HEK293 (cell line): Measurements from ENCODE around the gene HDAC7.

Experiments used
- HOXA7 ChIP-seq: sonication (generic); formaldehyde crosslinking; IDR thresholded peaks from 2 replicates; pipeline ENCODE4 v1.8.1; 2022; ENCODE audit warnings: missing genetic modification reagents, borderline replicate concordance
- KLF1 ChIP-seq: fragments of 450-650 bp; formaldehyde crosslinking; IDR thresholded peaks from 2 replicates; pipeline ENCODE4 v1.5.1; 2016; ENCODE audit warnings: missing biosample characterization, missing genetic modification characterization
- KLF16 ChIP-seq: fragments of 450-650 bp; formaldehyde crosslinking; IDR thresholded peaks from 2 replicates; pipeline ENCODE4 v1.5.1; 2017; ENCODE audit warnings: missing biosample characterization, missing genetic modification characterization
- OVOL3 ChIP-seq: fragments of 450-650 bp; formaldehyde crosslinking; IDR thresholded peaks from 2 replicates; pipeline ENCODE4 v1.5.1; 2016; ENCODE audit warnings: missing biosample characterization, missing genetic modification characterization
- PRDM1 ChIP-seq: fragments of 450-650 bp; formaldehyde crosslinking; IDR thresholded peaks from 2 replicates; pipeline ENCODE4; 2016; ENCODE audit warnings: missing biosample characterization, missing genetic modification characterization
- WT1 ChIP-seq: fragments of 450-650 bp; formaldehyde crosslinking; IDR thresholded peaks from 2 replicates; pipeline ENCODE4 v1.5.1; 2016; ENCODE audit warnings: missing biosample characterization, missing genetic modification characterization
- ZBTB8A ChIP-seq: fragments of 450-650 bp; formaldehyde crosslinking; IDR thresholded peaks from 2 replicates; pipeline ENCODE4 v1.5.1; 2016; ENCODE audit warnings: missing biosample characterization, missing genetic modification characterization
- ZNF211 ChIP-seq: fragments of 450-650 bp; formaldehyde crosslinking; IDR thresholded peaks from 2 replicates; pipeline ENCODE4 v1.5.1; 2016; ENCODE audit warnings: low read depth, missing biosample characterization, missing genetic modification characterization
- ZNF221 ChIP-seq: fragments of 450-650 bp; formaldehyde crosslinking; IDR thresholded peaks from 2 replicates; pipeline ENCODE4 v1.5.1; 2017; ENCODE audit warnings: missing biosample characterization, missing genetic modification characterization, borderline replicate concordance
- ZNF23 ChIP-seq: fragments of 450-650 bp; formaldehyde crosslinking; IDR thresholded peaks from 2 replicates; pipeline ENCODE4 v1.5.1; 2016; ENCODE audit warnings: missing biosample characterization, missing genetic modification characterization, borderline replicate concordance
- ZNF24 ChIP-seq: fragments of 450-650 bp; formaldehyde crosslinking; IDR thresholded peaks from 2 replicates; pipeline ENCODE4 v1.5.1; 2016; ENCODE audit warnings: missing biosample characterization, missing genetic modification characterization
- ZNF248 ChIP-seq: fragments of 450-650 bp; formaldehyde crosslinking; IDR thresholded peaks from 2 replicates; pipeline ENCODE4 v1.5.1; 2017; ENCODE audit warnings: missing biosample characterization, missing genetic modification characterization
- ZNF335 ChIP-seq: fragments of 450-650 bp; formaldehyde crosslinking; conservative IDR thresholded peaks from 2 replicates; pipeline ENCODE4 v1.5.1; 2016; ENCODE audit warnings: missing biosample characterization, missing genetic modification characterization
- ZNF350 ChIP-seq: fragments of 450-650 bp; formaldehyde crosslinking; IDR thresholded peaks from 2 replicates; pipeline ENCODE4 v1.5.0; 2017; ENCODE audit warnings: missing biosample characterization, mild to moderate bottlenecking, missing genetic modification characterization
- ZNF416 ChIP-seq: fragments of 450-650 bp; formaldehyde crosslinking; IDR thresholded peaks from 2 replicates; pipeline ENCODE4 v1.5.1; 2016; ENCODE audit warnings: missing biosample characterization, missing genetic modification characterization
- ZNF48 ChIP-seq: fragments of 450-650 bp; formaldehyde crosslinking; IDR thresholded peaks from 2 replicates; pipeline ENCODE4 v1.5.1; 2016; ENCODE audit warnings: missing biosample characterization, missing genetic modification characterization
- ZNF529 ChIP-seq: fragments of 450-650 bp; formaldehyde crosslinking; IDR thresholded peaks from 2 replicates; pipeline ENCODE4 v1.5.1; 2017; ENCODE audit warnings: missing genetic modification characterization, missing biosample characterization; ENCODE audit not compliant: insufficient replicate concordance
- ZNF621 ChIP-seq: fragments of 450-650 bp; formaldehyde crosslinking; IDR thresholded peaks from 2 replicates; pipeline ENCODE4 v1.5.1; 2017; ENCODE audit warnings: missing biosample characterization, missing genetic modification characterization
- ZNF629 ChIP-seq: fragments of 450-650 bp; formaldehyde crosslinking; IDR thresholded peaks from 2 replicates; pipeline ENCODE4 v1.5.1; 2017; ENCODE audit warnings: missing biosample characterization, missing genetic modification characterization
- ZNF677 ChIP-seq: fragments of 450-650 bp; IDR thresholded peaks from 2 replicates; pipeline ENCODE4 v1.5.0; 2018; ENCODE audit warnings: missing biosample characterization, mild to moderate bottlenecking, missing genetic modification characterization, moderate library complexity
- ZNF776 ChIP-seq: fragments of 450-650 bp; formaldehyde crosslinking; IDR thresholded peaks from 2 replicates; pipeline ENCODE4 v1.5.0; 2017; ENCODE audit warnings: missing biosample characterization, missing genetic modification characterization, borderline replicate concordance
- ZSCAN16 ChIP-seq: fragments of 450-650 bp; formaldehyde crosslinking; IDR thresholded peaks from 2 replicates; pipeline ENCODE4 v1.5.1; 2016; ENCODE audit warnings: missing biosample characterization, missing genetic modification characterization
- TF ChIP-seq, protein P1 (sequence below): fragments of 450-650 bp; formaldehyde crosslinking; IDR thresholded peaks from 2 replicates; pipeline ENCODE4 v1.5.1; 2017; ENCODE audit warnings: missing biosample characterization, missing genetic modification characterization
- TF ChIP-seq, protein P2 (sequence below): fragments of 450-650 bp; formaldehyde crosslinking; IDR thresholded peaks from 2 replicates; pipeline ENCODE4 v1.5.1; 2016; ENCODE audit warnings: missing biosample characterization, missing genetic modification characterization
- TF ChIP-seq, protein P3 (sequence below): fragments of 450-650 bp; formaldehyde crosslinking; IDR thresholded peaks from 2 replicates; pipeline ENCODE4 v1.5.1; 2016; ENCODE audit warnings: missing biosample characterization, missing genetic modification characterization
- TF ChIP-seq, protein P4 (sequence below): fragments of 450-650 bp; formaldehyde crosslinking; IDR thresholded peaks from 2 replicates; pipeline ENCODE4 v1.5.1; 2016; ENCODE audit warnings: missing biosample characterization, missing genetic modification characterization
- TF ChIP-seq, protein P5 (sequence below): fragments of 450-650 bp; formaldehyde crosslinking; IDR thresholded peaks from 2 replicates; pipeline ENCODE4 v1.5.1; 2017; ENCODE audit warnings: missing biosample characterization, missing genetic modification characterization

Gene HDAC7

DNA sequence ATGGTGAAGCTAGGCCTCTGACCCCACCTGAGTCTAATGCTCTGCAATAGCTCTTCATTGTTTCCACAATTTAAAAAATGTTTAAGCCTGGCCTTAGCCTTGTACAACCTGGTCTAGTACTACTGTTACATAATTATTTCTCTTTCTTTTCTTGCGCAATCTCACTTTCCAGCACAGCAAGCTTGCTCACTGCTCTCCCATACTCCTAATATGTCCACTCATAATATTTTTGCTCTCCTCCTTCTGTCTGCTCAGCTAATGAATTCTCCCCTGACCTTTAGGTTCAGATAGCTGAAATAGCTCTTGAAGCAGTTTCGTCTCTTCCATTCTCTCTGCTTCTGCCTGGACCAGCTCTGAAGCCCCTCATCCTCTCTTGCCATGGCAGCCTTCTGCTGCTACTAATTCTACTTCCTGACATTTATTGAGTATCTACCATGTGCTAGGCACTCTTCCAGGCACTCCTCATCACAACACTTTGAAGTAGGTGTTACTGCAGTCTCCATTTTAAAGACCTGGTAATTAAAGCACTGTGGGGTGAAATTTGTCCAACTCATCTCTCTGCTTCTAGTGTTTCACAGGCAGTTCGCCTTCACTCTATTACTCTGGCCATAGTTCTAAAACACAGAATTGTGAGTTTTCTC lies 49.5 kb downstream of the HDAC7 start (continued):
- TF ChIP-seq, protein P1, sequence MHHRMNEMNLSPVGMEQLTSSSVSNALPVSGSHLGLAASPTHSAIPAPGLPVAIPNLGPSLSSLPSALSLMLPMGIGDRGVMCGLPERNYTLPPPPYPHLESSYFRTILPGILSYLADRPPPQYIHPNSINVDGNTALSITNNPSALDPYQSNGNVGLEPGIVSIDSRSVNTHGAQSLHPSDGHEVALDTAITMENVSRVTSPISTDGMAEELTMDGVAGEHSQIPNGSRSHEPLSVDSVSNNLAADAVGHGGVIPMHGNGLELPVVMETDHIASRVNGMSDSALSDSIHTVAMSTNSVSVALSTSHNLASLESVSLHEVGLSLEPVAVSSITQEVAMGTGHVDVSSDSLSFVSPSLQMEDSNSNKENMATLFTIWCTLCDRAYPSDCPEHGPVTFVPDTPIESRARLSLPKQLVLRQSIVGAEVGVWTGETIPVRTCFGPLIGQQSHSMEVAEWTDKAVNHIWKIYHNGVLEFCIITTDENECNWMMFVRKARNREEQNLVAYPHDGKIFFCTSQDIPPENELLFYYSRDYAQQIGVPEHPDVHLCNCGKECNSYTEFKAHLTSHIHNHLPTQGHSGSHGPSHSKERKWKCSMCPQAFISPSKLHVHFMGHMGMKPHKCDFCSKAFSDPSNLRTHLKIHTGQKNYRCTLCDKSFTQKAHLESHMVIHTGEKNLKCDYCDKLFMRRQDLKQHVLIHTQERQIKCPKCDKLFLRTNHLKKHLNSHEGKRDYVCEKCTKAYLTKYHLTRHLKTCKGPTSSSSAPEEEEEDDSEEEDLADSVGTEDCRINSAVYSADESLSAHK (tag by site-specific recombination) = peak; percentile 16; the same call in 1 of the 2 replicates
- TF ChIP-seq, protein P2, sequence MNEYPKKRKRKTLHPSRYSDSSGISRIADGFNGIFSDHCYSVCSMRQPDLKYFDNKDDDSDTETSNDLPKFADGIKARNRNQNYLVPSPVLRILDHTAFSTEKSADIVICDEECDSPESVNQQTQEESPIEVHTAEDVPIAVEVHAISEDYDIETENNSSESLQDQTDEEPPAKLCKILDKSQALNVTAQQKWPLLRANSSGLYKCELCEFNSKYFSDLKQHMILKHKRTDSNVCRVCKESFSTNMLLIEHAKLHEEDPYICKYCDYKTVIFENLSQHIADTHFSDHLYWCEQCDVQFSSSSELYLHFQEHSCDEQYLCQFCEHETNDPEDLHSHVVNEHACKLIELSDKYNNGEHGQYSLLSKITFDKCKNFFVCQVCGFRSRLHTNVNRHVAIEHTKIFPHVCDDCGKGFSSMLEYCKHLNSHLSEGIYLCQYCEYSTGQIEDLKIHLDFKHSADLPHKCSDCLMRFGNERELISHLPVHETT (tag by site-specific recombination) = no peak
- TF ChIP-seq, protein P3, sequence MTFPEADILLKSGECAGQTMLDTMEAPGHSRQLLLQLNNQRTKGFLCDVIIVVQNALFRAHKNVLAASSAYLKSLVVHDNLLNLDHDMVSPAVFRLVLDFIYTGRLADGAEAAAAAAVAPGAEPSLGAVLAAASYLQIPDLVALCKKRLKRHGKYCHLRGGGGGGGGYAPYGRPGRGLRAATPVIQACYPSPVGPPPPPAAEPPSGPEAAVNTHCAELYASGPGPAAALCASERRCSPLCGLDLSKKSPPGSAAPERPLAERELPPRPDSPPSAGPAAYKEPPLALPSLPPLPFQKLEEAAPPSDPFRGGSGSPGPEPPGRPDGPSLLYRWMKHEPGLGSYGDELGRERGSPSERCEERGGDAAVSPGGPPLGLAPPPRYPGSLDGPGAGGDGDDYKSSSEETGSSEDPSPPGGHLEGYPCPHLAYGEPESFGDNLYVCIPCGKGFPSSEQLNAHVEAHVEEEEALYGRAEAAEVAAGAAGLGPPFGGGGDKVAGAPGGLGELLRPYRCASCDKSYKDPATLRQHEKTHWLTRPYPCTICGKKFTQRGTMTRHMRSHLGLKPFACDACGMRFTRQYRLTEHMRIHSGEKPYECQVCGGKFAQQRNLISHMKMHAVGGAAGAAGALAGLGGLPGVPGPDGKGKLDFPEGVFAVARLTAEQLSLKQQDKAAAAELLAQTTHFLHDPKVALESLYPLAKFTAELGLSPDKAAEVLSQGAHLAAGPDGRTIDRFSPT (tag by site-specific recombination) = no peak
- TF ChIP-seq ZNF221 (tag by site-specific recombination) (no peak), ZNF335 (tag by site-specific recombination) (peak; percentile 35; the same call in 1 of the 2 replicates), PRDM1 (tag by site-specific recombination) (peak; percentile 71; the same call in 1 of the 2 replicates), ZNF211 (no peak), KLF1 (no peak), ZBTB8A (tag by site-specific recombination) (no peak), OVOL3 (tag by site-specific recombination) (no peak), ZNF24 (no peak), ZNF776 (tag by site-specific recombination) (no peak), ZNF621 (tag by site-specific recombination) (no peak), ZNF416 (tag by site-specific recombination) (no peak), ZNF629 (no peak), ZNF350 (no peak), ZNF23 (tag by site-specific recombination) (no peak), WT1 (tag by site-specific recombination) (no peak), KLF16 (tag by site-specific recombination) (no peak), ZNF48 (tag by site-specific recombination) (no peak), ZSCAN16 (tag by site-specific recombination) (no peak), ZNF248 (tag by site-specific recombination) (no peak), HOXA7 (CRISPR knock-in tag) (no peak), ZNF529 (no peak), ZNF677 (tag by site-specific recombination) (no peak)
- TF ChIP-seq, protein P4, sequence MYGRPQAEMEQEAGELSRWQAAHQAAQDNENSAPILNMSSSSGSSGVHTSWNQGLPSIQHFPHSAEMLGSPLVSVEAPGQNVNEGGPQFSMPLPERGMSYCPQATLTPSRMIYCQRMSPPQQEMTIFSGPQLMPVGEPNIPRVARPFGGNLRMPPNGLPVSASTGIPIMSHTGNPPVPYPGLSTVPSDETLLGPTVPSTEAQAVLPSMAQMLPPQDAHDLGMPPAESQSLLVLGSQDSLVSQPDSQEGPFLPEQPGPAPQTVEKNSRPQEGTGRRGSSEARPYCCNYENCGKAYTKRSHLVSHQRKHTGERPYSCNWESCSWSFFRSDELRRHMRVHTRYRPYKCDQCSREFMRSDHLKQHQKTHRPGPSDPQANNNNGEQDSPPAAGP (tag by site-specific recombination) = no peak
- TF ChIP-seq, protein P5, sequence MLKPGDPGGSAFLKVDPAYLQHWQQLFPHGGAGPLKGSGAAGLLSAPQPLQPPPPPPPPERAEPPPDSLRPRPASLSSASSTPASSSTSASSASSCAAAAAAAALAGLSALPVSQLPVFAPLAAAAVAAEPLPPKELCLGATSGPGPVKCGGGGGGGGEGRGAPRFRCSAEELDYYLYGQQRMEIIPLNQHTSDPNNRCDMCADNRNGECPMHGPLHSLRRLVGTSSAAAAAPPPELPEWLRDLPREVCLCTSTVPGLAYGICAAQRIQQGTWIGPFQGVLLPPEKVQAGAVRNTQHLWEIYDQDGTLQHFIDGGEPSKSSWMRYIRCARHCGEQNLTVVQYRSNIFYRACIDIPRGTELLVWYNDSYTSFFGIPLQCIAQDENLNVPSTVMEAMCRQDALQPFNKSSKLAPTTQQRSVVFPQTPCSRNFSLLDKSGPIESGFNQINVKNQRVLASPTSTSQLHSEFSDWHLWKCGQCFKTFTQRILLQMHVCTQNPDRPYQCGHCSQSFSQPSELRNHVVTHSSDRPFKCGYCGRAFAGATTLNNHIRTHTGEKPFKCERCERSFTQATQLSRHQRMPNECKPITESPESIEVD (tag by site-specific recombination) = no peak
